Right lobe of liver (tissue), 4 donors: Measurements from ENCODE around the gene PRDM8.

Experiments
- POLR2A ChIP-seq: fragments of 450-650 bp; IDR thresholded peaks from one replicate; pipeline ENCODE4 v1.6.1; 2017; ENCODE audit warnings: antibody characterized with exemption, mild to moderate bottlenecking
- TF ChIP-seq, protein P1 (sequence below), 4 donors: fragments of 200-600 bp in 3 of 4; fragments of 450-650 bp in 1 of 4; IDR thresholded peaks; one replicate each; pipeline versions ENCODE4 v1.5.1 to v1.8.0; 2016 to 2022; ENCODE audit warnings: antibody characterized with exemption in 4 of 4, mild to moderate bottlenecking in 2 of 4
- donor health status: DM: no; HTN: no; CAD: no.
- donor health status: DM: no; HTN: no; CAD: no.
- donor health status: DM: no; HTN: yes; CAD: no.

DNA sequence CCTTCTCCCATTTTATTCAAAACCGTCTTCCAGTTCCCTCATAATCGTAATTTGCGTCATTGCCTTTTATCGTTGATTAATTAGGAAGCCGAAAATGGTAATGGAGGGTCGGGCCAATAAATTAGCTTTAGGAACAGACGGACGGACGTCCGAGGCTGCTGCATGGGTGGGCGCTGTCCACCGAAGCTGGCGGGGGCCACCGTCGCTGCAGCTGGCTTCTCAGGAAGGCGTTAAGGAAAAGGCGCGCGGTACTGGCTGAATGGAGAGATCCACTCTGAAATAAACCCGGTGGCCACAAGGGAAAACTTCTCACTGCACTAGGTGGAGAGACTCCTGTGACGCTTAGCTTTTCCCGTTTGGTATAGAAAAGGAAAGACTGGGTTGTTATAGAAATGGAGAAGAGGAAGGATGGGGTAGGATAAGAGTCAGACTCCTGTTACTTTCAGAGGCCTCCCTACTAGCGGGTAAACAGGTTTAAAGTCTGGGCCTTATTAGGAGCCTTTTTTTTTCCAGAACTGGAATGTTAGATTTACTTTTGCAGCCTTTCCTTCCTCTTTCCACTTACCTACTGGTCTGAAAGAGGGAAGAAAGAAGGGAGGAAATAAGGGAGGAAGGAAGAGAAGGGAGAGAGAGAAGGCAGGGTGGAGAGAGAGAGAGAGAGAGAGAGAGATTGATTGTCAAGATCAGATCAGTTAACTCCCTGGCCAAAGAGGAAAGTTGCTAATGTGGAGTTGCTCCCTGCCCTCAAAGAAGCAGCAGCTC, 11.3 kb upstream of the PRDM8 start:
- TF ChIP-seq, protein P1, sequence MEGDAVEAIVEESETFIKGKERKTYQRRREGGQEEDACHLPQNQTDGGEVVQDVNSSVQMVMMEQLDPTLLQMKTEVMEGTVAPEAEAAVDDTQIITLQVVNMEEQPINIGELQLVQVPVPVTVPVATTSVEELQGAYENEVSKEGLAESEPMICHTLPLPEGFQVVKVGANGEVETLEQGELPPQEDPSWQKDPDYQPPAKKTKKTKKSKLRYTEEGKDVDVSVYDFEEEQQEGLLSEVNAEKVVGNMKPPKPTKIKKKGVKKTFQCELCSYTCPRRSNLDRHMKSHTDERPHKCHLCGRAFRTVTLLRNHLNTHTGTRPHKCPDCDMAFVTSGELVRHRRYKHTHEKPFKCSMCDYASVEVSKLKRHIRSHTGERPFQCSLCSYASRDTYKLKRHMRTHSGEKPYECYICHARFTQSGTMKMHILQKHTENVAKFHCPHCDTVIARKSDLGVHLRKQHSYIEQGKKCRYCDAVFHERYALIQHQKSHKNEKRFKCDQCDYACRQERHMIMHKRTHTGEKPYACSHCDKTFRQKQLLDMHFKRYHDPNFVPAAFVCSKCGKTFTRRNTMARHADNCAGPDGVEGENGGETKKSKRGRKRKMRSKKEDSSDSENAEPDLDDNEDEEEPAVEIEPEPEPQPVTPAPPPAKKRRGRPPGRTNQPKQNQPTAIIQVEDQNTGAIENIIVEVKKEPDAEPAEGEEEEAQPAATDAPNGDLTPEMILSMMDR (IDR thresholded peaks at IDR 0.05) = no peak
- no peak for TF ChIP-seq POLR2A
